GM12872 (cell line): ENCODE results near the gene LZTS3.

ENCODE experiments used
- CTCF ChIP-seq: IDR thresholded peaks from 3 replicates; pipeline ENCODE4 v1.5.1; 2011; ENCODE audit warnings: low read depth, mild to moderate bottlenecking, low read length, moderate library complexity; ENCODE audit not compliant: insufficient read depth

LZTS3 gene

GRCh38 chr20:3166913-3167342, 6.4 kb downstream of the LZTS3 start:
- TF ChIP-seq CTCF, result no peak

- TF ChIP-seq CTCF, result no peak
These were observed 6.9 kb downstream of the LZTS3 start for GRCh38 chr20:3166338-3166912.

GRCh38 chr20:3165473-3166337, 7.6 kb downstream of the LZTS3 start:
- no peak for TF ChIP-seq CTCF

GRCh38 chr20:3164763-3165410, 8.5 kb downstream of the LZTS3 start:
- TF ChIP-seq CTCF, result no peak

- TF ChIP-seq CTCF, result no peak
These were observed 9.1 kb downstream of the LZTS3 start for GRCh38 chr20:3164043-3164762.

GRCh38 chr20:3163099-3164042, 10.0 kb downstream of the LZTS3 start:
- TF ChIP-seq CTCF, result no peak
